HEK293 (cell line): ENCODE measurements around the gene POLD3.

Experiments
- CTCF ChIP-seq: fragments of 450-650 bp; formaldehyde crosslinking; IDR thresholded peaks from 2 replicates; pipeline ENCODE4 v1.5.1; 2016; ENCODE audit warnings: missing biosample characterization, missing genetic modification characterization
- SP2 ChIP-seq: fragments of 450-650 bp; formaldehyde crosslinking; IDR thresholded peaks from 2 replicates; pipeline ENCODE4 v1.5.1; 2016; ENCODE audit warnings: missing biosample characterization, missing genetic modification characterization
- ZFP3 ChIP-seq: fragments of 450-650 bp; formaldehyde crosslinking; IDR thresholded peaks from 2 replicates; pipeline ENCODE4 v1.5.1; 2016; ENCODE audit warnings: low read depth, missing biosample characterization, missing genetic modification characterization
- ZIC2 ChIP-seq: fragments of 450-650 bp; formaldehyde crosslinking; IDR thresholded peaks from 2 replicates; pipeline ENCODE4 v1.5.1; 2016; ENCODE audit warnings: missing biosample characterization, missing genetic modification characterization
- ZNF132 ChIP-seq: fragments of 450-650 bp; formaldehyde crosslinking; IDR thresholded peaks from 2 replicates; pipeline ENCODE4 v1.5.1; 2017; ENCODE audit warnings: missing biosample characterization, missing genetic modification characterization, borderline replicate concordance
- ZNF146 ChIP-seq: fragments of 450-650 bp; formaldehyde crosslinking; IDR thresholded peaks from 2 replicates; pipeline ENCODE4 v1.5.1; 2016; ENCODE audit warnings: missing biosample characterization, missing genetic modification characterization
- ZNF169 ChIP-seq: fragments of 450-650 bp; formaldehyde crosslinking; IDR thresholded peaks from 2 replicates; pipeline ENCODE4 v1.5.1; 2016; ENCODE audit warnings: missing biosample characterization, missing genetic modification characterization
- ZNF239 ChIP-seq: fragments of 450-650 bp; formaldehyde crosslinking; IDR thresholded peaks from 2 replicates; pipeline ENCODE4 v1.5.1; 2016; ENCODE audit warnings: missing biosample characterization, missing genetic modification characterization
- ZNF561 ChIP-seq: fragments of 450-650 bp; IDR thresholded peaks from 2 replicates; pipeline ENCODE4 v1.5.1; 2018; ENCODE audit warnings: missing biosample characterization, missing genetic modification characterization, borderline replicate concordance
- ZNF830 ChIP-seq: fragments of 450-650 bp; IDR thresholded peaks from 2 replicates; pipeline ENCODE4 v1.5.0; 2018; ENCODE audit warnings: missing biosample characterization, missing genetic modification characterization, low read depth, mild to moderate bottlenecking, moderate library complexity
- TF ChIP-seq, protein P1 (sequence below): fragments of 450-650 bp; formaldehyde crosslinking; IDR thresholded peaks from 2 replicates; pipeline ENCODE4 v1.5.1; 2016; ENCODE audit warnings: missing biosample characterization, missing genetic modification characterization

GRCh38 chr11:74682731-74683278 lies 90.4 kb downstream of the POLD3 start:
- TF ChIP-seq CTCF (tag by site-specific recombination) (no peak), ZNF146 (tag by site-specific recombination) (no peak), ZNF239 (tag by site-specific recombination) (no peak), ZNF830 (tag by site-specific recombination) (no peak), ZFP3 (no peak), ZIC2 (tag by site-specific recombination) (no peak), ZNF561 (tag by site-specific recombination) (no peak), SP2 (tag by site-specific recombination) (no peak), ZNF169 (tag by site-specific recombination) (no peak), ZNF132 (no peak)
- TF ChIP-seq, protein P1, sequence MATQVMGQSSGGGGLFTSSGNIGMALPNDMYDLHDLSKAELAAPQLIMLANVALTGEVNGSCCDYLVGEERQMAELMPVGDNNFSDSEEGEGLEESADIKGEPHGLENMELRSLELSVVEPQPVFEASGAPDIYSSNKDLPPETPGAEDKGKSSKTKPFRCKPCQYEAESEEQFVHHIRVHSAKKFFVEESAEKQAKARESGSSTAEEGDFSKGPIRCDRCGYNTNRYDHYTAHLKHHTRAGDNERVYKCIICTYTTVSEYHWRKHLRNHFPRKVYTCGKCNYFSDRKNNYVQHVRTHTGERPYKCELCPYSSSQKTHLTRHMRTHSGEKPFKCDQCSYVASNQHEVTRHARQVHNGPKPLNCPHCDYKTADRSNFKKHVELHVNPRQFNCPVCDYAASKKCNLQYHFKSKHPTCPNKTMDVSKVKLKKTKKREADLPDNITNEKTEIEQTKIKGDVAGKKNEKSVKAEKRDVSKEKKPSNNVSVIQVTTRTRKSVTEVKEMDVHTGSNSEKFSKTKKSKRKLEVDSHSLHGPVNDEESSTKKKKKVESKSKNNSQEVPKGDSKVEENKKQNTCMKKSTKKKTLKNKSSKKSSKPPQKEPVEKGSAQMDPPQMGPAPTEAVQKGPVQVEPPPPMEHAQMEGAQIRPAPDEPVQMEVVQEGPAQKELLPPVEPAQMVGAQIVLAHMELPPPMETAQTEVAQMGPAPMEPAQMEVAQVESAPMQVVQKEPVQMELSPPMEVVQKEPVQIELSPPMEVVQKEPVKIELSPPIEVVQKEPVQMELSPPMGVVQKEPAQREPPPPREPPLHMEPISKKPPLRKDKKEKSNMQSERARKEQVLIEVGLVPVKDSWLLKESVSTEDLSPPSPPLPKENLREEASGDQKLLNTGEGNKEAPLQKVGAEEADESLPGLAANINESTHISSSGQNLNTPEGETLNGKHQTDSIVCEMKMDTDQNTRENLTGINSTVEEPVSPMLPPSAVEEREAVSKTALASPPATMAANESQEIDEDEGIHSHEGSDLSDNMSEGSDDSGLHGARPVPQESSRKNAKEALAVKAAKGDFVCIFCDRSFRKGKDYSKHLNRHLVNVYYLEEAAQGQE = no peak
